ENCODE data around the gene ASRGL1. TPM values are rescaled to one million over a fixed set of nuclear protein-coding genes. Genes with fewer than 3 reads are reported as not detected.

ASRGL1 gene
- total and polyA plus RNA-seq, 2 of the 13 experiments (the other 11 are each of a cell fraction or from before 2014, with no cell fraction given) = 50.8 to 97.5 TPM

DNA sequence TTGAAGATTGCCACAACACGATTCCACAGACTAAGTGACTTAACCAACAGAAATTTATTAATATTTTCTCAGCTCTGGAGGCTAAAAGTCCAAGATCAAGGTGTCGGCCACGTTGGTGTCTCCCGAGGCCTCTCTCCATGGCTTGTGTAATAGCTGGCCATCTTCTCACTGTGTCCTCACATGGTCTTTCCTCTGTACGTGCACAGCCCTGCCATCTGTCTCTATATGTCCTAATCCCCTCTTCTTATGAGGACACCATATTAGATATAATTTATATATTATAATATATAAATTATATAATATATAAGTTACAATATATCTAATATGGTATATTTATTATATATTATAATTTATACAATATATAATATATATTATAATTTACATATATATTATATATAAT lies 56.5 kb downstream of the ASRGL1 start:
- no peak overlapping the region for H3K27ac ChIP-seq (ENCODE audit: extremely low read length, insufficient read depth, low read length)
- H3K27me3 ChIP-seq (ENCODE audit: control insufficient read depth in 1 of 2, insufficient read depth in 2 of 2, low read length in 2 of 2) = no peaks in the 10 kb centered on the region
- ChIA-PET POLR2A (interaction anchor here (1.0 to 1.8 kb wide), 2 partner anchors 271 to 448 kb away, joined by 5 read pairs; partner anchors contain the start of genes C11orf98 and CSKMT), CTCF (ENCODE audit: low intra/inter-chr PET ratio, low total read pairs) (interaction anchor here (2.0 to 2.4 kb wide), 2 partner anchors 13 to 167 kb away, joined by 19 to 25 read pairs; no protein-coding TSS in a partner anchor)
- 88% methylated on average over 5 of the region's 5 CpGs for WGBS (ENCODE audit: low lambda C conversion rate)
- no peak overlapping the region for H2AFZ ChIP-seq (ENCODE audit: low read length)
- no TSS peak for BruUV-seq (replicated peaks)
- H4K20me1 ChIP-seq (ENCODE audit: insufficient read depth, low read length) = no peaks in the 10 kb centered on the region
- in situ Hi-C loops (cut with HindIII; ENCODE audit: extremely low pct_ligation_motif_present, low pct_unique_long_range_greater_than_20kb) (loop anchor here (10.0 kb wide), 1 partner anchor 311 kb away; the partner anchor contains the start of genes BSCL2 and GNG3), intact Hi-C loops (cut with micrococcal nuclease; ENCODE audit: unreplicated experiment) (loop anchor here (1.0 to 10.0 kb wide), 3 partner anchors 13 to 167 kb away; partner anchors contain the start of gene AHNAK)
- H3K4me2 ChIP-seq (ENCODE audit: low read depth, low read length) = no peak overlapping the region
- DNase-seq (ENCODE audit: low spot score) (no peak), ATAC-seq (no peak), FAIRE-seq (no peak)
- H3K4me3 ChIP-seq (replicated peaks in 1 of 3; ENCODE audit: insufficient read depth in 1 of 3, low read depth in 2 of 3, low read length in 3 of 3) = no peak overlapping the region
- no peaks in the 10 kb centered on the region for H3K79me2 ChIP-seq (ENCODE audit: insufficient read depth, low read length)
- H3K36me3 ChIP-seq (replicated peaks in 1 of 2; ENCODE audit: control insufficient read depth in 1 of 2, insufficient read depth in 2 of 2, low read length in 2 of 2) = peaks cover 6 to 7% of the 10 kb centered on the region in 2 experiments; a peak in 4 of 5 replicates
- H3K4me1 ChIP-seq (ENCODE audit: insufficient read depth, low read length) = peaks cover 14% of the 10 kb centered on the region
- H3K9me3 ChIP-seq (ENCODE audit: low read length) = no peaks in the 10 kb centered on the region
- TF ChIP-seq FOXK1 (CRISPR knock-in tag; IDR thresholded peaks at IDR 0.05; ENCODE audit: borderline replicate concordance, low read depth) = no peak
- TF ChIP-seq PTBP1 (IDR thresholded peaks at IDR 0.05; ENCODE audit: low read depth, low read length, poor library complexity, severe bottlenecking) = no peak
- no peak for TF ChIP-seq ZNF83 (CRISPR knock-in tag; IDR thresholded peaks at IDR 0.05; ENCODE audit: borderline replicate concordance)
- no peak for TF ChIP-seq ZNF530 (CRISPR knock-in tag; IDR thresholded peaks at IDR 0.05; ENCODE audit: low read depth)
- no peak overlapping the region for H3K9ac ChIP-seq (ENCODE audit: insufficient read depth, low read depth, low read length)

DNA sequence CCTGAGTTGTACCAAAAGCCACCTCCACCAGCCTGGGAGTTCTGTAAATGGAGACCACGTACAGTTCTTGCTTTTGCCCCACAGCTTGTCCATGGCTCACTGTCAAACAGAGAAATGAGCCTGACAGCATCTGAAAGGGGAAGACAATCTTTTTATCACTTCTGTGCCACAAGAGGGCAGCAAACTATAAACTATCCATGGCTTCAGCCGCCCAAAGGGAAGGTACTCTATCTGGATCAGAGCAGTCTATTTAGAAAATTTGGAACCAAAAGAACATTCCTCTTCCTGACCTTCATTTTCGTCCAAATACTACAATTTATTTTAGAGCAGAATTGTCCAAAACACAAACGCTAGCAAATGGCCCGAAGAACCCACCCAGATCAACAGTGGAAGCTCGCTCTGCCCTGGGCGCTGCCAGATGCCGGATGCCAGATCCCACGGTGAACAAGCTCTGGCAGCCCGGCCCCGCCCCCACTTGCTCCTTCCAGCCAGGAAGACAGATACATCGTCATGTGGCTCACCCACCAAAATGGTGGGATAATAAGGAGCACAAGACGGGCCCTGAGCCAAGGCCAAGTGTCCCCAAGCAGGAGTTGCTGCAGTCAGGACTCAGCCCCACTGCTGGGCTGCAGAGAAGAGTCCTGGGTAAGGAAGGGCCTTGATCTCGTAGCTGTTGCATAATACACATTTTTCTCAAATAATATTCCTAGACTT lies 57.7 kb downstream of the ASRGL1 start:
- intact Hi-C loops (cut with micrococcal nuclease; ENCODE audit: unreplicated experiment) = loop anchor here (2.0 to 10.0 kb wide), 2 partner anchors 150 to 166 kb away; partner anchors contain the start of gene AHNAK
- CTCF ChIA-PET (ENCODE audit: low intra/inter-chr PET ratio, low total read pairs) = interaction anchor here (0.8 to 2.4 kb wide), 6 partner anchors 14 to 166 kb away, joined by 3 to 25 read pairs (median 4); no protein-coding TSS in a partner anchor
- no peak overlapping the region for H2AFZ ChIP-seq (ENCODE audit: low read length)
- H3K27me3 ChIP-seq (ENCODE audit: control insufficient read depth in 1 of 2, insufficient read depth in 2 of 2, low read length in 2 of 2) = peaks cover 0 to 10% of the 10 kb centered on the region in 2 experiments; a peak in 1 of 5 replicates
- 38% methylated on average over 14 of the region's 14 CpGs for WGBS (ENCODE audit: low lambda C conversion rate)
- H3K4me2 ChIP-seq (ENCODE audit: low read depth, low read length) = no peak overlapping the region
- H3K36me3 ChIP-seq (replicated peaks in 1 of 2; ENCODE audit: control insufficient read depth in 1 of 2, insufficient read depth in 2 of 2, low read length in 2 of 2) = peaks cover 5 to 7% of the 10 kb centered on the region in 2 experiments; a peak in 4 of 5 replicates
- peak; percentile 67 for ATAC-seq
- no peaks in the 10 kb centered on the region for H3K9me3 ChIP-seq (ENCODE audit: low read length)
- DNase-seq (ENCODE audit: low spot score) = peak; percentile 71
- BruUV-seq (replicated peaks) = no TSS peak
- no peak overlapping the region for H3K27ac ChIP-seq (ENCODE audit: extremely low read length, insufficient read depth, low read length)
- peak; percentile 89 for FAIRE-seq
- H3K79me2 ChIP-seq (ENCODE audit: insufficient read depth, low read length) = no peaks in the 10 kb centered on the region
- peaks cover 27% of the 10 kb centered on the region for H3K4me1 ChIP-seq (ENCODE audit: insufficient read depth, low read length)
- no peak overlapping the region for H3K4me3 ChIP-seq (replicated peaks in 1 of 3; ENCODE audit: insufficient read depth in 1 of 3, low read depth in 2 of 3, low read length in 3 of 3)
- POLR2A ChIA-PET = interaction anchor here (0.5 to 1.8 kb wide), 6 partner anchors 178 to 446 kb away, joined by 3 to 5 read pairs (median 4); partner anchors contain the start of genes B3GAT3 and TUT1
- in situ Hi-C loops (cut with HindIII; ENCODE audit: extremely low pct_ligation_motif_present, low pct_unique_long_range_greater_than_20kb) = loop anchor here (5.0 to 10.0 kb wide), 2 partner anchors 162 to 310 kb away; partner anchors contain the start of genes BSCL2 and GNG3
- H3K9ac ChIP-seq (ENCODE audit: insufficient read depth, low read depth, low read length) = no peak overlapping the region
- no peaks in the 10 kb centered on the region for H4K20me1 ChIP-seq (ENCODE audit: insufficient read depth, low read length)
- TF ChIP-seq, protein P1, sequence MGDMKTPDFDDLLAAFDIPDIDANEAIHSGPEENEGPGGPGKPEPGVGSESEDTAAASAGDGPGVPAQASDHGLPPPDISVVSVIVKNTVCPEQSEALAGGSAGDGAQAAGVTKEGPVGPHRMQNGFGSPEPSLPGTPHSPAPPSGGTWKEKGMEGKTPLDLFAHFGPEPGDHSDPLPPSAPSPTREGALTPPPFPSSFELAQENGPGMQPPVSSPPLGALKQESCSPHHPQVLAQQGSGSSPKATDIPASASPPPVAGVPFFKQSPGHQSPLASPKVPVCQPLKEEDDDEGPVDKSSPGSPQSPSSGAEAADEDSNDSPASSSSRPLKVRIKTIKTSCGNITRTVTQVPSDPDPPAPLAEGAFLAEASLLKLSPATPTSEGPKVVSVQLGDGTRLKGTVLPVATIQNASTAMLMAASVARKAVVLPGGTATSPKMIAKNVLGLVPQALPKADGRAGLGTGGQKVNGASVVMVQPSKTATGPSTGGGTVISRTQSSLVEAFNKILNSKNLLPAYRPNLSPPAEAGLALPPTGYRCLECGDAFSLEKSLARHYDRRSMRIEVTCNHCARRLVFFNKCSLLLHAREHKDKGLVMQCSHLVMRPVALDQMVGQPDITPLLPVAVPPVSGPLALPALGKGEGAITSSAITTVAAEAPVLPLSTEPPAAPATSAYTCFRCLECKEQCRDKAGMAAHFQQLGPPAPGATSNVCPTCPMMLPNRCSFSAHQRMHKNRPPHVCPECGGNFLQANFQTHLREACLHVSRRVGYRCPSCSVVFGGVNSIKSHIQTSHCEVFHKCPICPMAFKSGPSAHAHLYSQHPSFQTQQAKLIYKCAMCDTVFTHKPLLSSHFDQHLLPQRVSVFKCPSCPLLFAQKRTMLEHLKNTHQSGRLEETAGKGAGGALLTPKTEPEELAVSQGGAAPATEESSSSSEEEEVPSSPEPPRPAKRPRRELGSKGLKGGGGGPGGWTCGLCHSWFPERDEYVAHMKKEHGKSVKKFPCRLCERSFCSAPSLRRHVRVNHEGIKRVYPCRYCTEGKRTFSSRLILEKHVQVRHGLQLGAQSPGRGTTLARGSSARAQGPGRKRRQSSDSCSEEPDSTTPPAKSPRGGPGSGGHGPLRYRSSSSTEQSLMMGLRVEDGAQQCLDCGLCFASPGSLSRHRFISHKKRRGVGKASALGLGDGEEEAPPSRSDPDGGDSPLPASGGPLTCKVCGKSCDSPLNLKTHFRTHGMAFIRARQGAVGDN (CRISPR knock-in tag; IDR thresholded peaks at IDR 0.05) = peak; percentile 23; the same call in 1 of the 2 replicates
- TF ChIP-seq CTCF (CRISPR knock-in tag; IDR thresholded peaks at IDR 0.05) = peak; percentile 85

Data from HepG2 (cell line).